ENCODE measurements around the gene LBH.

Gene LBH

DNA sequence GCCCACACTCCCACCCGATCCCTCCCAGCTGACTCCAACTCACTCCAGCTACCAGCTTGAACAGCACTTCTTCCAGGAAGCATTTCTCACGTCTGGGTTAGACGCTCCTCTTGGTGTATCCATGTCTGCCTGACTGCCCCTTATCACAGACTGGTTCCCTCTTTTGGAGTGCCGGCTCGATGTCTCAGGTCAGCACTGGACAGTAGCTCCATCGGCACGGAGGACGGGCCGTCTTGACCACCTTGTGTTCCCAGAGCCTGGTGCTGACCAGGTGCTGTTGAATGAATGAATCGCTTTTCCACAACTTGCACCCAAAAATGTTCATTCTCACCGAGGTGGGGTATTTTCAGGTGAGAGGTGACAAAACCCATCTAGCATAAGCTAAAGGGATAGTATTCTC, 71.8 kb downstream of the LBH start:
- DNase-seq (ENCODE audit: low read depth, low spot score), result no peak

DNA sequence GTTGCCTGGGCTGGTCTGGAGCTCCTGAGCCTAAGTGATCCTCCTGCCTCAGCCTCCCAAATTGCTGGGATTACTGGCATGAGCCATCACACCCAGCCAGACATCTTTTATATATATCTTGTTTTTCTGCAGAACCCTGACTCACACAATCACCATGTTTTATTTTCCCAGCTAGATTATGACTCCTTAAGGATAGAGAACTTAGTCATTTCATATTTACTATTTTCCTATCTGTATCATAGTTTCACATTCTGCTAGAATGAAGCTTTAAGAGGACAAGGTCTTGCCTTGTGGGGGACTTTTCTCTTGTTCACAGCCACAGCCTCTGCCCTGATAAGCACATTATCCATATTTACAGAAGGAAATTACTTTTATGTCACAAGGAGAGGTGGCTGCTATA, 73.9 kb downstream of the LBH start:
- no peak for DNase-seq (ENCODE audit: low read depth, low spot score)

DNA sequence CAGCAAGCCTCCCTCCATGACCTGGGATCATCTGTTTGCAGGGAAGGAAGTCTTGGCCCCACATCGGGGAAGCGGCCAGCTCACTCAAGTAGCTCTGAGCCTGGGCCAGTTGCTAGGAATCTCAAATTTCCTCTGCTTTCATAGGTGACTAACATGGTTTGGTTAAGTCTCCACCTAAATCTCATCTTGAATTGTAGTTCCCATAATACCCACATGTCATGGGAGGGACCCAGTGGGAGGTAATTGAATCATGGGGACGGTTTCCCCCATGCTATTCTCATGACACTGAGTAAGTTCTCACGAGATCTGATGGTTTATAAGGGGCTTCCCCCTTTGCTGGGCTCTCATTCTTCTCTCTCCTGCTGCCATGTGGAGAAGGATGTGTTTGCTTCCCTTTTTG, 75.2 kb downstream of the LBH start:
- no peak for DNase-seq (ENCODE audit: low read depth, low spot score)

DNA sequence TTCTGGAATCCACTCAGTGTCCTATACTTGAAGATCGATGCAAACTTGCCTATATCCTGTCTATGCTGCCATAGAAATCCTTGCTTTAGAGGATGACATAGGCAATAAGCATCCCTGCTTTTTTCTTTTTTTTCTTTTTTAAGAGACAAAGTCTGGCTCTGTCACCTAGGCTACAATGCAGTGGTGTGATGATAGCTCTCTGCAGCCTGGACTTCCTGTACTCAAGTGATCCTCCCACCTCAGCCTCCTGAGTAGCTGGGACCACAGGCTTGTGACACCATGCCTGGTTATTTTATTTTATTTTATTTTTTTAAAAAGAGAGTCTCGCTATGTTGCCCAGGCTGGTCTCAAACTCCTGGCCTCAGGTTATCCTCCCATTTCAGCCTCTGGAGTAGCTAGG, 76.9 kb downstream of the LBH start:
- no peak for DNase-seq (ENCODE audit: low read depth, low spot score)

Data from smooth muscle cell of the brain vasculature (primary cell).